Stimulated activated CD8-positive, alpha-beta memory T cell treated with anti-CD3 and anti-CD28 coated beads, Interleukin-12 subunit alpha, Interleukin-12 subunit beta, amount 100 ng/mL, for 1 hour (primary cell): ENCODE data around the gene FAM161A.

ENCODE experiments used
- DNase-seq: peaks from one replicate; pipeline ENCODE4 v3.0.0-alpha.2; 2020; ENCODE audit warnings: low read depth

FAM161A gene

DNA sequence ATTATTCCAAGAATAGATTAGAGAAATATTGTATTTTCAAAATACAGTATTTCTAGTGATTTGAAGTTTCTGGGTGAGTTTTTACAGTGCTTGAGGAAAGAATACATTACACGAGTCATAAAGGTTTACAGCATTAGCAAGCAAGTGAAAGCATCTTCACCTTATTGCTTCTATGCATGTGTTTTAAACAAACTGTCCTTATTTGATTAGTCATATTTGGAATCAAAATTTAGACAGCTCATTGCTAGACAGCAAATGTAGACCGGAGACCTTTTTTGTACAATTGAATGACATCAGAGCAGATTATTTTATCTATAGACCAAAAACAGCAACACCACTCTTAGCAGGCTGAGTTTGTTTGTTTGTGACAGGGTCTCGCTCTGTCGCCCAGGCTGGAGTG, 69.2 kb downstream of the FAM161A start:
- DNase-seq: no peak

DNA sequence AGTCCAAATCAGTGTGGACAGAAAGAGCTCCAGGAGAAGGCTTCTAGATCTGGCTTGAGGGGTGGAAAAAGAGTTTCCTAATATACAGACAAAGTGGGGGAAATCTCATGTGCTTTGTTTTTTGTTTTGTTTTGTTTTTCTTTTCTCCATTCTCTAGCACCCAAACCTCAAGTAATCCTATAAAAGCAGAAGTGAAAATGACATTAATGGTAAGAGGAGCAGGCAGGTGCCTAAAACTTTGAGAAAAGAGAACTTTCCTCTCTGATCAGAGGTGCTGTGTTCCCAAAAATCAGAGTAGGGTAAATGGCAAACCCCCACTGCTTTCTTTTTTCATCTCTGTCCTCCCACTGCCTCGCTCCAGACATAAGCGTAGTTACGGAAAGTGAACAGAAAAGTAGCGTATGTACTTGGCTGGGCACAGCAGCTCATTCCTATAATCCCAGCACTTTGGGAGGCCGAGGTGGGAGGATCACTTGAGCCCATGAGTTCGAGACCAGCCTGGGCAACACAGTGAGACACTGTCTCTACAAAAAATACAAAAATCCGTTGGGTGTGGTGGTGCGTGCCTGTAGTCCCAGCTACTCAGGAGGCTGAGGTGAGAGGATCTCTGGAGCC, 77.8 kb downstream of the FAM161A start:
- DNase-seq: no peak
